ENCODE results near the gene FBXL13. TPM values are rescaled to one million over a fixed set of nuclear protein-coding genes. Genes with fewer than 3 reads are reported as not detected.
"Not testable (repeated sequence)": the region's sequence is repeated elsewhere in the genome, so short reads cannot be mapped to it uniquely, and the experiment has no call there.

The FBXL13 gene
- polyA plus RNA-seq, 1 donor from 2014 or later = 0.15 TPM

DNA sequence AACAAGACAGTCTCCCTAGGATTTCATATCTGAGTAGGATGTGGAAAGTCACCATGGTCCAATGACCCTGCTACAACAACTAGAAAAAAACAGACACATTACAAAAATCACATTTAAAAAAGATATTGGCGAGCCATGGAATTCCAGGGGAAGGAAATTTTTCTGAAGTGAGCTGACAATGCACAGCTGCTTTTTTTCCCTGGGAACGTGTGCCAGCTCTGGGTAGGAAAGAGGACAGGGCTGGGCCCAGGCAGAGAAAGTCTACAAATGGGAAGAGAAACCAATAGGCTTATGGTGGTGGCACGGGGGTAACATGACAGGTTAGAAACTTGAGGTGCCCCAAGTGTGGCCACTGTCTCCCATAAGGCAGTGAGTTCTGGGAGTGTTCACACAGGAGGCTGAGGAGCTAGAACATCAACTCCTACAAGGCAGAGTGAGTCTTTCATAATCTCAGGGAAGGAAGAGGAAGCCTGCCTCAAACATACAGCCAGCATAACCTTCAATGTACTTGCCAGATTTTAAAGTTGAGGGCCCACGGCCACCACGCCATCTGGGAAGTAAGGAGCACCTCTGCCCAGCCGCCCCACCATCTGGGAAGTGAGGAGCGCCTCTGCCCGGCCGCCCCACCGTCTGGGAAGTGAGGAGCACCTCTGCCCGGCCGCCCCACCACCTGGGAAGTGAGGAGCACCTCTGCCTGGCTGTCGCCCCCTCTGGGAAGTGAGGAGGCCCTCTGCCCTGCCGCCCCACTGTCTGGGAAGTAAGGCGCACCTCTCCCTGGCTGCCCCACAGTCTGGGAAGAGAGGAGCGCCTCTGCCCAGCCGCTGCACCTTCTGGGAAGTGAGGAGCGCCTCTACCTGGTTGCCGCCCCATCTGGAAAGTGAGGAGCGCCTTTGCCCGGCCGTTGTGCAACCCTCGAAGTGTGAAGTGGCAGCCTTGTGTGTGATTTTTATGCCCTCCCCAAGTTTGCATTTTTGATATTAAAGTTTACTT is 5.9 kb downstream of the FBXL13 start:
- Mint-ChIP-seq H3K36me3 (no peaks in the 10 kb centered on the region), H3K4me3 (no peak overlapping the region), H3K27ac (no peak overlapping the region), H3K9me3 (no peaks in the 10 kb centered on the region), H3K4me1 (no peaks in the 10 kb centered on the region), H3K27me3 (no peaks in the 10 kb centered on the region)

DNA sequence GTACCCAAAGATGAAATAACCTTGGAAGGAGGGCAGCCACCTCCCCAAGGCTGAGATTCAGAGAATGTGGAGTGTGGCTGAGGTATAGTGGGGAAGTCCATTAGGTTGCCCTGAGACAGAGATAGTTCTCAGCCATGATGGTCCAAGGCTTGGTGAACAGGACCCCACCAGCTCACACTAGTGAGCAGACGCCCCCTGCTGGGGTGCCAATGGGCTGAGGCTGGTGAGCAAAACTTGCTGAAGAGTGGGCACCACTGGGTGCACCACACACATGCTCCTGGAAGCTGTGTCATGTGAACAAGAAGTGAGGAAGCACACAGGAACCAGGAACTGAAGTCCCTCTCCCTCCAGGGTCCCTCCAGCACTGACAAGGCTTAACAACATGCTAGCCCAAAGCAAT is 8.9 kb downstream of the FBXL13 start:
- Mint-ChIP-seq H3K36me3 (no peaks in the 10 kb centered on the region), H3K27me3 (no peaks in the 10 kb centered on the region), H3K9me3 (no peaks in the 10 kb centered on the region), H3K27ac (no peak overlapping the region), H3K4me3 (no peak overlapping the region), H3K4me1 (peaks cover 0 to 2% (median 0%) of the 10 kb centered on the region in 3 donors)

DNA sequence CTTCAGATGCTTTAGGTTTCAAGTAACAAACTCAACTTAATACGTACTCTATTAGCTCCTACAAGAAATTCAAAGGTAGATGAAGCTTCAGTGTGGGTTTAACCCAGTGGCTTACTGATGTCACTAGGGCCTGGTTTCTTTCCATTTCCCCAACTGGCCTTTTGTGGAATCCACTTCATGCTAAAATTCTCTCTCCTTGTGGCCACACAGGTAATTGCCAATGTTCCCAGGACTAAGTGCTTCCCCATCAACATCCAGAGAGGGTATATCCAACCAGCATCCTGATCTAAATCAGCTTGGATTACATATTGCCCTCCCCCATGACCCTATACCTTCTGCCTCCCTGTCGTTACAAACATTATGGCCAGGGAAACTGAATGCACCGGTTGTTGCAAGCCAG is 10.7 kb downstream of the FBXL13 start:
- H3K27ac Mint-ChIP-seq = no peak overlapping the region
- H3K36me3 Mint-ChIP-seq = no peaks in the 10 kb centered on the region
- no peaks in the 10 kb centered on the region for H3K9me3 Mint-ChIP-seq
- no peak overlapping the region for H3K4me3 Mint-ChIP-seq
- peaks cover 0 to 2% (median 0%) of the 10 kb centered on the region in 3 donors for H3K4me1 Mint-ChIP-seq
- H3K27me3 Mint-ChIP-seq = no peaks in the 10 kb centered on the region

DNA sequence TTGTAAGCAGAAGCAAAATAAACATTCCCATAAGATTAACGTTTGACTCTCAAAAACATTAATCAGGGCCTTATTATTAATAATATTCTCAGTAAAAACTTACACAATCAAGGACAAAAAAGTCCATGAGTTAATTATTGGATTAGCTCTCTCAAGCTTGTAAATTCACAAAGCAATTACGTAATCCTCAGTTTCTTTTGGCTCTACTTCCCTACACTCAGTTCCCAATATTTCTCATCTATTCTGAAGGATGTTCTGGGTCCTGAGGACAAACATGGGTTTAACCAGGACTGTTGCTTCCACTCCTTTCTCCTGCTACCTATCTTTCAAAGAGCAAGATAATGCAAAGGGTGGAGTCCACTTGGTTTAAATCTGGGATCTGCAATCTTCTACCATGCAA is 15.1 kb downstream of the FBXL13 start:
- no peak overlapping the region for H3K27ac Mint-ChIP-seq
- H3K36me3 Mint-ChIP-seq = no peaks in the 10 kb centered on the region
- peaks cover 0 to 2% (median 0%) of the 10 kb centered on the region in 3 donors for H3K4me1 Mint-ChIP-seq

DNA sequence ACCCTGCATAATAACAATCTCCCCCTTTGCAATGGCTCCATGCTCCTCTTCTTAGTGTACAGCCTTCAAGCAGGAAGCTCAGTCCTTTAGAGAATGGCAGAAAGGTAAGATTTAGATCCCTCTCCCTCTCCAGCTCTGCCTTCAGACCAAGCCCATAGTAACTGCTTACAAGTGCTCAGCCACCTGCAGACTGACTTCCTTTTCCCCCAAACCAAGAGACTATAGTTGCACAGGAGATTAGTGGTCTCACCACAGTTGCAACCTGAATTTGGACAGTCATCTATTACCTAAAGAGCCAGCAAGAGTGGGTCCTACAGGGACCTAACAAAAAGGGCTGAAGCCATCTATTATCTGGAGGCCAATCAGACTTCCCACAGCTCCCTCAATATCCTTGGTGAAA is 16.5 kb downstream of the FBXL13 start:
- Mint-ChIP-seq H3K4me1 (peaks cover 0 to 2% (median 0%) of the 10 kb centered on the region in 3 donors), H3K9me3 (no peaks in the 10 kb centered on the region), H3K36me3 (no peaks in the 10 kb centered on the region), H3K27me3 (no peaks in the 10 kb centered on the region), H3K4me3 (no peak overlapping the region), H3K27ac (no peak overlapping the region)

More for the DNA sequence above, 15.1 kb downstream of the FBXL13 start:
- Mint-ChIP-seq H3K4me3 (no peak overlapping the region), H3K9me3 (no peaks in the 10 kb centered on the region), H3K27me3 (no peaks in the 10 kb centered on the region)

- not testable (repeated sequence) for H3K27me3 Mint-ChIP-seq, H3K36me3 Mint-ChIP-seq, H3K4me3 Mint-ChIP-seq, H3K4me1 Mint-ChIP-seq, H3K9me3 Mint-ChIP-seq, H3K27ac Mint-ChIP-seq
Measured at GRCh38 chr7:103056006-103056405, 18.6 kb downstream of the FBXL13 start.

DNA sequence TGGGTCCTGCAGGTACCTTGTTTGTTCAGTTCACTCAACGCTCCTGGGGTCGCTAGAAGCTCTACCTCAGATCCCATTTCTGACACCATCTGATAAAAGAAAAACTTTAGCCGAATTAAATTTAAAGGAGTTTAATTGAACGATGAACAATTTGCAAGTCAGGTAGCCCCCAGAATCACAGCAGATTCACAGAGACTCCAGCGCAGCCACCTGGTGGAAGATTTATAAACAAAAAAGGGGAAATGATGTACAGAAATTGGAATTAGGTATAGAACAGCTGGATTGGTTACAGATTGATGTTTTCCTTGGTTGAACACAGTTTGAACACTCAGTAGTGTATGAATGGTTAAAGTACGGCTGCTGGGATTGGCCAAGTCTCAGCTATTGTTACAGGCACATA is 23.1 kb downstream of the FBXL13 start:
- Mint-ChIP-seq H3K9me3 (peaks cover 0 to 8% (median 3%) of the 10 kb centered on the region in 3 donors), H3K27me3 (no peaks in the 10 kb centered on the region), H3K4me1 (peaks cover 0 to 2% (median 0%) of the 10 kb centered on the region in 3 donors), H3K36me3 (no peaks in the 10 kb centered on the region), H3K4me3 (no peak overlapping the region), H3K27ac (no peak overlapping the region)

GRCh38 chr7:103048833-103049232 is 25.8 kb downstream of the FBXL13 start:
- Mint-ChIP-seq H3K27ac (no peak overlapping the region), H3K27me3 (no peaks in the 10 kb centered on the region), H3K36me3 (no peaks in the 10 kb centered on the region), H3K4me1 (peaks cover 0 to 2% (median 0%) of the 10 kb centered on the region in 3 donors), H3K4me3 (no peak overlapping the region), H3K9me3 (peaks cover 0 to 8% (median 3%) of the 10 kb centered on the region in 3 donors)

GRCh38 chr7:103041815-103042214 is 32.8 kb downstream of the FBXL13 start:
- not testable (repeated sequence) for H3K27me3 Mint-ChIP-seq, H3K4me1 Mint-ChIP-seq, H3K27ac Mint-ChIP-seq, H3K4me3 Mint-ChIP-seq, H3K36me3 Mint-ChIP-seq, H3K9me3 Mint-ChIP-seq

- H3K9me3 Mint-ChIP-seq, H3K4me3 Mint-ChIP-seq, H3K4me1 Mint-ChIP-seq, H3K27ac Mint-ChIP-seq, H3K27me3 Mint-ChIP-seq, H3K36me3 Mint-ChIP-seq: not testable (repeated sequence)
Measured at GRCh38 chr7:103037823-103038739, 36.5 kb downstream of the FBXL13 start.

DNA sequence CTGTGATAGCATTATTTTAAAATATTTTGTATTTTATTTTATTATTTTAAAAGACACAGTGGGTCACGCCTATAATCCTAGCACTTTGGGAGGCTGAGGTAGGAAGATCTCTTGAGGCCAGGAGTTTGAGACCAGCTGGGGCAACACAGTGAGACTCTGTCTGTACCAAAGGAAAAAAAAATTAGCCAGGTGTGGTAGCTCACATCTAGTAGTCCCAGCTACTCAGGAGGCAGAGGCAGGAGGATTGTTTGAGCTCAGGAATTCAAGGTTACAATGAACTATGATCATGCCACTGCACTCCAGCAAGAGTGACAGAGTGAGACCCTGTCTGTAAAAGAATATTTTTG is 37.1 kb downstream of the FBXL13 start:
- Mint-ChIP-seq H3K4me1 (peaks cover 0 to 4% (median 0%) of the 10 kb centered on the region in 3 donors), H3K4me3 (no peak overlapping the region), H3K27ac (no peak overlapping the region), H3K27me3 (no peaks in the 10 kb centered on the region), H3K36me3 (peaks cover 4% of the 10 kb centered on the region), H3K9me3 (peaks cover 0 to 2% (median 0%) of the 10 kb centered on the region in 3 donors)

DNA sequence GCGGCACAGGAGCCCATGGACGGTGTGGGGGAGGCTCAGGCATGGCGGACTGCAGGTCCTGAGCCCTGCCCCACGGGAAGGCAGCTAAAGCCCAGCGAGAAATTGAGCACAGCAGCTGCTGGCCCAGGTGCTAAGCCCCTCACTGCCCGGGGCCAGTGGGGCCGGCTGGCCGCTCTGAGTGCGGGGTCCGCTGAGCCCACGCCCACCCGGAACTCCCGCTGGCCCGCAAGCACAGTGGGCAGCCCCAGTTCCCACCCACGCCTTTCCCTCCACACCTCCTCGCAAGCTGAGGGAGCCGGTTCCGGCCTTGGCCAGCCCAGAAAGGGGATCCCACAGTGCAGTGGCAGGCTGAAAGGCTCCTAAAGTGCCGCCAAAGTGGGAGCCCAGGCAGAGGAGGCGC is 40.3 kb downstream of the FBXL13 start:
- not testable (repeated sequence) for H3K9me3 Mint-ChIP-seq, H3K27me3 Mint-ChIP-seq, H3K4me1 Mint-ChIP-seq, H3K4me3 Mint-ChIP-seq, H3K36me3 Mint-ChIP-seq, H3K27ac Mint-ChIP-seq

DNA sequence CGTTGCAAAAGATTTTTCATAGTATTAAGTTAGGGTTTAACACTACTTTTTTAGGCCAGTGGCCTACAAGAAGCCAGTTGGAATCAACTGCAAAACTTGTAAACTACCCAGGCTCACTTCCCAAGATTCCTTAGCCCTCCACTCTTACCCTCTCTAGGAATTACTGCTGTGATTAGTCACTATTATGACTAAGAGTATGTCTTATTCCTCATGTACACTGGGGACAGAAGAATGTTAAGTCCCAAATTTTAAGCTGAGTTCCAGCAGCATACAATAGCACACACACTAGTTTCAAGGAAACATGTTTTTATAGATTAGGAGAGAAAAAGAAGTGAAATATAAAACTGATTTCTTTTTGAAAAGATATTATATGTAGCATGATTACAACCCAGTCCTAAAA is 42.8 kb downstream of the FBXL13 start:
- no peak overlapping the region for H3K27ac Mint-ChIP-seq
- no peaks in the 10 kb centered on the region for H3K27me3 Mint-ChIP-seq
- no peaks in the 10 kb centered on the region for H3K9me3 Mint-ChIP-seq
- no peak overlapping the region for H3K4me3 Mint-ChIP-seq
- H3K36me3 Mint-ChIP-seq = peaks cover 4% of the 10 kb centered on the region
- H3K4me1 Mint-ChIP-seq = no peaks in the 10 kb centered on the region

- peak overlapping the region in 1 of 3 donors; percentile 24 for H3K27ac Mint-ChIP-seq
- peaks cover 3% of the 10 kb centered on the region for H3K36me3 Mint-ChIP-seq
- H3K4me3 Mint-ChIP-seq = no peak overlapping the region
- H3K4me1 Mint-ChIP-seq = no peaks in the 10 kb centered on the region
- H3K9me3 Mint-ChIP-seq = no peaks in the 10 kb centered on the region
- H3K27me3 Mint-ChIP-seq = no peaks in the 10 kb centered on the region
Measured at GRCh38 chr7:103031024-103031423, 43.6 kb downstream of the FBXL13 start.

- peaks cover 0 to 10% (median 3%) of the 10 kb centered on the region in 3 donors for H3K9me3 Mint-ChIP-seq
- H3K36me3 Mint-ChIP-seq = no peaks in the 10 kb centered on the region
- H3K27me3 Mint-ChIP-seq = no peaks in the 10 kb centered on the region
- peaks cover 0 to 7% (median 5%) of the 10 kb centered on the region in 3 donors for H3K4me1 Mint-ChIP-seq
- H3K27ac Mint-ChIP-seq = no peak overlapping the region
- H3K4me3 Mint-ChIP-seq = no peak overlapping the region
Measured at GRCh38 chr7:103025341-103025740, 49.3 kb downstream of the FBXL13 start.

Data from IgD-negative memory B cell (primary cell).